OCI-LY7 (cell line): ENCODE data around the gene TBL1XR1. TPM values are rescaled to one million over a fixed set of nuclear protein-coding genes. Genes with fewer than 3 reads are reported as not detected.

Experiments used
- BruUV-seq: library from RNA; stranded (reverse); fragments of 400-500 nt; replicated peaks from 2 replicates; lab custom pipeline; 2021; lab: Mats Ljungman, UMichigan
- CTCF ChIA-PET: fragments of 300-600 bp; sonication (Branson Sonifier 250); formaldehyde crosslinking; loops from one replicate; lab custom pipeline; 2022; ENCODE audit warnings: antibody characterized with exemption; ENCODE audit not compliant: unreplicated experiment; lab: Charles Lee
- POLR2A ChIA-PET: fragments of 300-600 bp; sonication (Branson Sonifier 250); formaldehyde crosslinking; loops from one replicate; lab custom pipeline; 2022; ENCODE audit warnings: antibody characterized with exemption; lab: Charles Lee
- DNase-seq: peaks from one replicate; pipeline ENCODE4 v3.0.0-alpha.2; 2015; ENCODE audit warnings: low spot score
- H2AFZ ChIP-seq: fragments of 200-600 bp; sonication (generic), shearing (Covaris generic); 2 replicates; pipeline ENCODE4 v1.6.1; 2014; ENCODE audit warnings: mild to moderate bottlenecking, antibody characterized with exemption, low read length, moderate library complexity
- H3K27ac ChIP-seq: fragments of 200-600 bp; sonication (generic); 2 replicates; pipeline ENCODE4 v1.5.1; 2014; ENCODE audit warnings: mixed run types, low read depth, mild to moderate bottlenecking, moderate library complexity, low read length, inconsistent platforms; ENCODE audit not compliant: poor library complexity, severe bottlenecking
- H3K36me3 ChIP-seq: fragments of 200-600 bp; sonication (generic); 2 replicates; pipeline ENCODE4 v1.6.1; 2014; ENCODE audit warnings: mild to moderate bottlenecking, antibody characterized with exemption, low read length, moderate library complexity, mixed read lengths; ENCODE audit not compliant: insufficient read depth
- H3K4me1 ChIP-seq: fragments of 200-600 bp; sonication (generic); 2 replicates; pipeline ENCODE4 v1.5.1; 2014; ENCODE audit warnings: mild to moderate bottlenecking, low read length; ENCODE audit not compliant: insufficient read depth, poor library complexity, severe bottlenecking
- H3K4me2 ChIP-seq: fragments of 200-600 bp; sonication (generic); 2 replicates; pipeline ENCODE4 v1.6.1; 2014; ENCODE audit warnings: mild to moderate bottlenecking, low read length
- H3K4me3 ChIP-seq: fragments of 200-600 bp; sonication (generic); 2 replicates; pipeline ENCODE4 v1.5.1; 2014; ENCODE audit warnings: mild to moderate bottlenecking, low read depth, low read length; ENCODE audit not compliant: poor library complexity, severe bottlenecking
- H3K79me2 ChIP-seq: fragments of 200-600 bp; sonication (generic); 2 replicates; pipeline ENCODE4 v1.6.1; 2016; ENCODE audit warnings: low read depth, mild to moderate bottlenecking, low read length, moderate library complexity, mixed read lengths; ENCODE audit not compliant: insufficient read depth
- H3K9me2 ChIP-seq: fragments of 200-600 bp; sonication (generic); 2 replicates; pipeline ENCODE4 v1.6.1; 2016; ENCODE audit warnings: mild to moderate bottlenecking, low read length, mixed read lengths; ENCODE audit not compliant: insufficient read depth
- H3K9me3 ChIP-seq: fragments of 200-600 bp; sonication (generic); 2 replicates; pipeline ENCODE4 v1.6.1; 2014; ENCODE audit warnings: mild to moderate bottlenecking, mixed run types, low read length, mixed read lengths
- H4K20me1 ChIP-seq: fragments of 200-600 bp; sonication (generic); 2 replicates; pipeline ENCODE4 v1.6.1; 2014; ENCODE audit warnings: mild to moderate bottlenecking, antibody characterized with exemption, low read length, moderate library complexity, mixed read lengths; ENCODE audit not compliant: insufficient read depth
- EZH2phosphoT487 ChIP-seq: fragments of 200-600 bp; sonication (generic); IDR thresholded peaks from 2 replicates; pipeline ENCODE4 v1.6.1; 2018; ENCODE audit warnings: low read depth, borderline replicate concordance, mild to moderate bottlenecking, mixed run types, antibody characterized with exemption, low read length, moderate library complexity, mixed read lengths
- intact Hi-C: fragments of 100-400 bp; cut with micrococcal nuclease; formaldehyde crosslinking; loops from one replicate; pipeline ENCODE4 v1.10.0; 2022; ENCODE audit not compliant: unreplicated experiment
- total RNA-seq, 2 experiments: library from RNA; depleted of rRNA in 1 of 2; stranded (reverse); fragments of >200 nt in 1 of 2; shearing (Covaris generic) in 1 of 2; gene quantifications; 2 replicates each; pipeline ENCODE4 v1.2.3, GENCODE V29; 2014 to 2022
- TF ChIP-seq, protein P1 (sequence below): fragments of 200-600 bp; sonication (generic); conservative IDR thresholded peaks from 2 replicates; pipeline ENCODE4 v1.5.1; 2014; ENCODE audit warnings: mild to moderate bottlenecking, antibody characterized with exemption, low read length, moderate library complexity, mixed read lengths

Gene TBL1XR1
- total RNA-seq, 2 experiments from 2014 or later = 103 to 158 TPM

GRCh38 chr3:176992978-176993377, 204.3 kb downstream of the TBL1XR1 start:
- ChIA-PET POLR2A (interaction anchor here (0.7 to 0.8 kb wide), 2 partner anchors 9 to 15 kb away, joined by 3 to 4 read pairs; no protein-coding TSS in a partner anchor), CTCF (no interaction called here)
- no TSS peak for BruUV-seq
- Histone ChIP-seq H4K20me1 (no peaks in the 10 kb centered on the region), H3K79me2 (no peaks in the 10 kb centered on the region), H3K9me2 (no peaks in the 10 kb centered on the region), H3K36me3 (no peaks in the 10 kb centered on the region), H3K9me3 (no peaks in the 10 kb centered on the region), H3K4me1 (no peaks in the 10 kb centered on the region), H3K4me3 (no peak overlapping the region), H3K27ac (no peak overlapping the region), H3K4me2 (no peak overlapping the region), H2AFZ (no peak overlapping the region)
- intact Hi-C loops = no loop called here
- no peak for DNase-seq
- TF ChIP-seq, protein P1, sequence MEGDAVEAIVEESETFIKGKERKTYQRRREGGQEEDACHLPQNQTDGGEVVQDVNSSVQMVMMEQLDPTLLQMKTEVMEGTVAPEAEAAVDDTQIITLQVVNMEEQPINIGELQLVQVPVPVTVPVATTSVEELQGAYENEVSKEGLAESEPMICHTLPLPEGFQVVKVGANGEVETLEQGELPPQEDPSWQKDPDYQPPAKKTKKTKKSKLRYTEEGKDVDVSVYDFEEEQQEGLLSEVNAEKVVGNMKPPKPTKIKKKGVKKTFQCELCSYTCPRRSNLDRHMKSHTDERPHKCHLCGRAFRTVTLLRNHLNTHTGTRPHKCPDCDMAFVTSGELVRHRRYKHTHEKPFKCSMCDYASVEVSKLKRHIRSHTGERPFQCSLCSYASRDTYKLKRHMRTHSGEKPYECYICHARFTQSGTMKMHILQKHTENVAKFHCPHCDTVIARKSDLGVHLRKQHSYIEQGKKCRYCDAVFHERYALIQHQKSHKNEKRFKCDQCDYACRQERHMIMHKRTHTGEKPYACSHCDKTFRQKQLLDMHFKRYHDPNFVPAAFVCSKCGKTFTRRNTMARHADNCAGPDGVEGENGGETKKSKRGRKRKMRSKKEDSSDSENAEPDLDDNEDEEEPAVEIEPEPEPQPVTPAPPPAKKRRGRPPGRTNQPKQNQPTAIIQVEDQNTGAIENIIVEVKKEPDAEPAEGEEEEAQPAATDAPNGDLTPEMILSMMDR = no peak
- TF ChIP-seq EZH2phosphoT487 = no peak

- Histone ChIP-seq H3K4me3 (no peak overlapping the region), H2AFZ (no peak overlapping the region), H4K20me1 (no peaks in the 10 kb centered on the region), H3K4me2 (no peak overlapping the region), H3K36me3 (no peaks in the 10 kb centered on the region), H3K79me2 (no peaks in the 10 kb centered on the region), H3K9me3 (no peaks in the 10 kb centered on the region), H3K4me1 (no peaks in the 10 kb centered on the region), H3K27ac (no peak overlapping the region), H3K9me2 (no peaks in the 10 kb centered on the region)
- no peak for TF ChIP-seq EZH2phosphoT487
- TF ChIP-seq, protein P1 = no peak
- intact Hi-C loops = no loop called here
- ChIA-PET CTCF (no interaction called here), POLR2A (interaction anchor here (0.7 to 1.2 kb wide), 2 partner anchors 15 to 18 kb away, joined by 3 to 4 read pairs; no protein-coding TSS in a partner anchor)
- no peak for DNase-seq
- BruUV-seq = no TSS peak
Observed at GRCh38 chr3:176992565-176992964, 204.7 kb downstream of the TBL1XR1 start.

GRCh38 chr3:176988795-176989194, 208.5 kb downstream of the TBL1XR1 start:
- intact Hi-C loops = no loop called here
- no peak for TF ChIP-seq EZH2phosphoT487
- TF ChIP-seq, protein P1 = no peak
- H3K79me2 ChIP-seq = no peaks in the 10 kb centered on the region
- no TSS peak for BruUV-seq
- H3K27ac ChIP-seq = no peak overlapping the region
- no peaks in the 10 kb centered on the region for H3K36me3 ChIP-seq
- no peak overlapping the region for H3K4me3 ChIP-seq
- no peak for DNase-seq
- no peaks in the 10 kb centered on the region for H3K9me3 ChIP-seq
- ChIA-PET CTCF (no interaction called here), POLR2A (no interaction called here)
- H3K4me1 ChIP-seq = no peaks in the 10 kb centered on the region
- no peak overlapping the region for H2AFZ ChIP-seq
- H4K20me1 ChIP-seq = no peaks in the 10 kb centered on the region
- H3K4me2 ChIP-seq = no peak overlapping the region
- no peaks in the 10 kb centered on the region for H3K9me2 ChIP-seq
